ENCODE measurements around the gene TPM1. TPM values are rescaled to one million over a fixed set of nuclear protein-coding genes. Genes with fewer than 3 reads are reported as not detected.
A peak's percentile ranks its signal among the peaks of the same experiment; 100 is the strongest.

Gene TPM1
- total RNA-seq, 1 experiment from 2014 or later, result 421 TPM

- no peak for TF ChIP-seq USF2 (CRISPR knock-in tag; IDR thresholded peaks at IDR 0.05)
- TF ChIP-seq ZNF423 (CRISPR knock-in tag; IDR thresholded peaks at IDR 0.05), result no peak
- TF ChIP-seq FOXP1 (CRISPR knock-in tag; IDR thresholded peaks at IDR 0.05; ENCODE audit: borderline replicate concordance), result no peak
- no peak for TF ChIP-seq IRF2 (CRISPR knock-in tag; IDR thresholded peaks at IDR 0.05; ENCODE audit: borderline replicate concordance, low read depth)
- TF ChIP-seq ZNF263 (CRISPR knock-in tag; IDR thresholded peaks at IDR 0.05; ENCODE audit: low read depth), result no peak
- no peaks in the 10 kb centered on the region for H3K27me3 Mint-ChIP-seq (ENCODE audit: low read depth)
- POLR2A ChIA-PET, result interaction anchor here (0.6 to 1.1 kb wide), 5 partner anchors 8 to 37 kb away, joined by 3 to 4 read pairs (median 3); partner anchors contain the start of gene TPM1
- no peak overlapping the region for H3K4me3 Mint-ChIP-seq
- DNase-seq (ENCODE audit: low spot score), result no peak
- CTCF ChIA-PET, result interaction anchor here (0.7 to 1.7 kb wide), 2 partner anchors 49 to 287 kb away, joined by 3 to 6 read pairs; no protein-coding TSS in a partner anchor
- H3K4me1 Mint-ChIP-seq, result peaks cover 51% of the 10 kb centered on the region
- no peak for ATAC-seq
- H3K36me3 Mint-ChIP-seq, result peaks cover 74% of the 10 kb centered on the region
- H3K9me3 Mint-ChIP-seq, result no peaks in the 10 kb centered on the region
- H3K27ac Mint-ChIP-seq, result peak overlapping the region; percentile 88
Measured at GRCh38 chr15:63052961-63053698, 10.6 kb downstream of the TPM1 start.

DNA sequence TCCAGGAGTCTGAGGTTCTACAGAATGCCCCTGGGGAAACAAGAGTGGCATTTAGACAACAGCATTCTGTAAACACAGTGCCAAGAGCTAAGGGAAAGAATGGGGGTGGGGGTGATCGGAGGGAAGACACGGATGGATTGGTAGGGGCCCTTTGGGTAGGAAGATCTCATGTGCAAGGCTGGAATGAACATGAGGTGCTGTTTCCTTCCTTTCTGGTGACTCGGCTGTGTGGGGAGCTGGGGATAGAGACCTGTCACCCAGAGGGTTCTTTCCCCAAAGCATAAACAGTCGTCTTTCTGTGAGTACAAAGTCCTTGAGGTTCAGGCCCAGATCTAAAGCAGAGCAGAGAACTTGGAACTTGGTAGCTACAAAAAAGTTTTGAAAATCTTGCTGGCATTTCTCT is 11.7 kb downstream of the TPM1 start:
- POLR2A ChIA-PET, result interaction anchor here (1.0 kb wide), 1 partner anchor 9 kb away, joined by 3 read pairs; no protein-coding TSS in a partner anchor
- Mint-ChIP-seq H3K4me3 (no peak overlapping the region), H3K36me3 (peaks cover 84% of the 10 kb centered on the region), H3K27me3 (ENCODE audit: low read depth) (no peaks in the 10 kb centered on the region), H3K4me1 (peaks cover 46% of the 10 kb centered on the region), H3K27ac (peak overlapping the region; percentile 33), H3K9me3 (no peaks in the 10 kb centered on the region)
- CTCF ChIA-PET, result interaction anchor here (1.4 to 1.7 kb wide), 2 partner anchors 50 to 312 kb away, joined by 4 to 6 read pairs; no protein-coding TSS in a partner anchor
- TF ChIP-seq, protein P1, sequence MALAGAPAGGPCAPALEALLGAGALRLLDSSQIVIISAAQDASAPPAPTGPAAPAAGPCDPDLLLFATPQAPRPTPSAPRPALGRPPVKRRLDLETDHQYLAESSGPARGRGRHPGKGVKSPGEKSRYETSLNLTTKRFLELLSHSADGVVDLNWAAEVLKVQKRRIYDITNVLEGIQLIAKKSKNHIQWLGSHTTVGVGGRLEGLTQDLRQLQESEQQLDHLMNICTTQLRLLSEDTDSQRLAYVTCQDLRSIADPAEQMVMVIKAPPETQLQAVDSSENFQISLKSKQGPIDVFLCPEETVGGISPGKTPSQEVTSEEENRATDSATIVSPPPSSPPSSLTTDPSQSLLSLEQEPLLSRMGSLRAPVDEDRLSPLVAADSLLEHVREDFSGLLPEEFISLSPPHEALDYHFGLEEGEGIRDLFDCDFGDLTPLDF (CRISPR knock-in tag; IDR thresholded peaks at IDR 0.05), result no peak
- TF ChIP-seq MAX (CRISPR knock-in tag; IDR thresholded peaks at IDR 0.05), result no peak
- no peak for TF ChIP-seq JUN (CRISPR knock-in tag; IDR thresholded peaks at IDR 0.05)
- no peak for TF ChIP-seq ZNF317 (CRISPR knock-in tag; IDR thresholded peaks at IDR 0.05; ENCODE audit: borderline replicate concordance, low read depth)
- TF ChIP-seq ERG (CRISPR knock-in tag; IDR thresholded peaks at IDR 0.05), result no peak
- TF ChIP-seq, protein P2, sequence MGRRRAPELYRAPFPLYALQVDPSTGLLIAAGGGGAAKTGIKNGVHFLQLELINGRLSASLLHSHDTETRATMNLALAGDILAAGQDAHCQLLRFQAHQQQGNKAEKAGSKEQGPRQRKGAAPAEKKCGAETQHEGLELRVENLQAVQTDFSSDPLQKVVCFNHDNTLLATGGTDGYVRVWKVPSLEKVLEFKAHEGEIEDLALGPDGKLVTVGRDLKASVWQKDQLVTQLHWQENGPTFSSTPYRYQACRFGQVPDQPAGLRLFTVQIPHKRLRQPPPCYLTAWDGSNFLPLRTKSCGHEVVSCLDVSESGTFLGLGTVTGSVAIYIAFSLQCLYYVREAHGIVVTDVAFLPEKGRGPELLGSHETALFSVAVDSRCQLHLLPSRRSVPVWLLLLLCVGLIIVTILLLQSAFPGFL (CRISPR knock-in tag; IDR thresholded peaks at IDR 0.05; ENCODE audit: borderline replicate concordance), result no peak
- no peak for TF ChIP-seq FOXK1 (CRISPR knock-in tag; IDR thresholded peaks at IDR 0.05)
- TF ChIP-seq FOXP1 (CRISPR knock-in tag; IDR thresholded peaks at IDR 0.05; ENCODE audit: borderline replicate concordance), result no peak
- TF ChIP-seq ZNF219 (CRISPR knock-in tag; IDR thresholded peaks at IDR 0.05; ENCODE audit: borderline replicate concordance), result no peak
- no peak for TF ChIP-seq ZNF396 (CRISPR knock-in tag; IDR thresholded peaks at IDR 0.05; ENCODE audit: borderline replicate concordance)
- TF ChIP-seq USF2 (CRISPR knock-in tag; IDR thresholded peaks at IDR 0.05), result no peak
- TF ChIP-seq, protein P3, sequence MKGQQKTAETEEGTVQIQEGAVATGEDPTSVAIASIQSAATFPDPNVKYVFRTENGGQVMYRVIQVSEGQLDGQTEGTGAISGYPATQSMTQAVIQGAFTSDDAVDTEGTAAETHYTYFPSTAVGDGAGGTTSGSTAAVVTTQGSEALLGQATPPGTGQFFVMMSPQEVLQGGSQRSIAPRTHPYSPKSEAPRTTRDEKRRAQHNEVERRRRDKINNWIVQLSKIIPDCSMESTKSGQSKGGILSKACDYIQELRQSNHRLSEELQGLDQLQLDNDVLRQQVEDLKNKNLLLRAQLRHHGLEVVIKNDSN (CRISPR knock-in tag; IDR thresholded peaks at IDR 0.05), result no peak
- TF ChIP-seq, protein P4, sequence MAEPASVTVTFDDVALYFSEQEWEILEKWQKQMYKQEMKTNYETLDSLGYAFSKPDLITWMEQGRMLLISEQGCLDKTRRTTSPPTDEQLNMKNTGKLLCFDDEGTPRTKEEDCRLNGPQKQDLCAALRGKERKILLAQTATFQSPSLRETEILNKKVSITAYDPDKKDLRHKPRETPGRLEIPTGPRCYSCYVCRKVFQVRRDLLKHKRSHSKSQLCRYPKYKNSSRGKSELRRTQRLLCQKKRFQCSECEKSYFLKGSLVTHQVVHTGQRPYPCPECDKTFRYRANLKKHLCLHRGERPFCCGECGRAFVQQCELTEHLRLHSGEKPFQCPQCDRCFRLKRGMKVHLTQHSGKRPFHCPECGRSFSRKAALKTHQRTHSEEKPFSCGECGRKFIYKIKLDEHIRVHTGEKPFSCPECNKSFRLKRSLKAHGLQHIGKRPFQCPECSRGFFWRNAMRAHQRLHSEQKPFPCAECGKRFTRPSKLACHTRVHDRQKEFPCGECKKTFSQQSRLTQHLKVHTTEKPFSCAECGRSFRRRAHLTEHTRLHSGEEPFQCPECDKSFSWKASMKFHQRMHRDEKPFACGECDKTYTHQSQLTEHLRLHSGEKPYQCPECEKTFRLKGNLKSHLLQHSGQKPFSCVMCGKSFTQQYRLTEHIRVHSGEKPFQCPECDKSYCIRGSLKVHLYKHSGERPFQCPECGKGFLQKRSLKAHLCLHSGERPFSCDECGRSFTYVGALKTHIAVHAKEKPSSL (CRISPR knock-in tag; conservative IDR thresholded peaks at IDR 0.05), result no peak
- no peak for TF ChIP-seq ELF4 (CRISPR knock-in tag; IDR thresholded peaks at IDR 0.05; ENCODE audit: low read depth)
- TF ChIP-seq HMGA2 (CRISPR knock-in tag; IDR thresholded peaks at IDR 0.05), result no peak
- TF ChIP-seq KAT7 (CRISPR knock-in tag; IDR thresholded peaks at IDR 0.05; ENCODE audit: borderline replicate concordance), result no peak
- TF ChIP-seq CREB1 (CRISPR knock-in tag; IDR thresholded peaks at IDR 0.05), result no peak
- no peak for TF ChIP-seq NFE2L1 (CRISPR knock-in tag; IDR thresholded peaks at IDR 0.05)
- no peak for TF ChIP-seq ZMAT4 (CRISPR knock-in tag; IDR thresholded peaks at IDR 0.05)
- DNase-seq (ENCODE audit: low spot score) (no peak), ATAC-seq (no peak)
